GM19438 (cell line): ENCODE data around the gene PDE8B.

Source experiments
- ATAC-seq: cut with Tn5 transposase; IDR thresholded peaks from one replicate; pipeline ENCODE4 v1.9.1; 2021; ENCODE audit warnings: low read depth; ENCODE audit not compliant: unreplicated experiment

Gene PDE8B

DNA sequence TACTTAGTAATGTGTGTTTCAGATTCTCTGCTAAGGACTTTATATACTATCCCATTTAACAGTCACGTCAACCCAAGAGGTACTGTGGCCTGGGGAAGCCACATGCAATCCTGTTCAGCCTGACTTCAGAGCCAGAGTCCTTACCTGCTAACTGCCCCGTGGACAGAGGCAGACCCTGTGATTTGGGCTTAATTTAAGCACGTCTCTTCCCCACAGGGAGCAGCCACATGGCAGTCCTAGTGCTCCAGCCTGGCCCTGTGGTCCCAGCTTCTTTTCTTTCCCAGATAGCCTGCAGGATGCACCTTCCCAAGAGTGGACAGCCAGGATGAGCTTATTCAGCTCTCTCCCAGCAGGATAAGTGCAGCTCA, 71.5 kb downstream of the PDE8B start:
- no peak for ATAC-seq

GRCh38 chr5:77282337-77283027, 72.0 kb downstream of the PDE8B start:
- ATAC-seq = no peak

GRCh38 chr5:77285251-77285841, 74.9 kb downstream of the PDE8B start:
- ATAC-seq = no peak

GRCh38 chr5:77292026-77292757, 81.7 kb downstream of the PDE8B start:
- no peak for ATAC-seq

GRCh38 chr5:77294185-77294584, 83.7 kb downstream of the PDE8B start:
- ATAC-seq = no peak

DNA sequence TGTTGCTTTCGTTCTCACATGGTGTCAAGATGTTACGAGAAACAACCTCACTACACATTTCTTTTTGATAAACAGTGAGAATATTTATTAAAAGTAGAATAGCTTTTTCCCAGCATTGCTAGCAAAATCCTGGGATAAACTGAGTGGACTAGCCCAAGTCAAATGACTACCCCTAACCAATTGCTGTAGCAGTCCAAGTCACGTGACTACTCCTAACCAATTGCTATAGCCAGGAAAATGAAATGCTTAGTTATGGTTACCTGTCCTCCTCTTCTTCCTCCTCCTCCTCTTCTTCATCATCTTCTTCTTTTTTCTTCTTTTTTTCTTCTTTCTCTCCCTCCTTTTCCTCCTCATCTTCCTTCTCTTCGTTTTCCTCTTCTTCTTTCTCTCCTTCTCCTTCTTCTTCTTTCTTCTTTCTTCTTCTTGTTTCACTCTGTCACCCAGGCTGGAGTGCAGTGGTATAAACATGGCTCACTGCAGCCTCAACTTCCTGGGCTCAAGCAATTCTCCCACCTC, 85.4 kb downstream of the PDE8B start:
- ATAC-seq = no peak

GRCh38 chr5:77298146-77298545, 87.7 kb downstream of the PDE8B start:
- no peak for ATAC-seq

DNA sequence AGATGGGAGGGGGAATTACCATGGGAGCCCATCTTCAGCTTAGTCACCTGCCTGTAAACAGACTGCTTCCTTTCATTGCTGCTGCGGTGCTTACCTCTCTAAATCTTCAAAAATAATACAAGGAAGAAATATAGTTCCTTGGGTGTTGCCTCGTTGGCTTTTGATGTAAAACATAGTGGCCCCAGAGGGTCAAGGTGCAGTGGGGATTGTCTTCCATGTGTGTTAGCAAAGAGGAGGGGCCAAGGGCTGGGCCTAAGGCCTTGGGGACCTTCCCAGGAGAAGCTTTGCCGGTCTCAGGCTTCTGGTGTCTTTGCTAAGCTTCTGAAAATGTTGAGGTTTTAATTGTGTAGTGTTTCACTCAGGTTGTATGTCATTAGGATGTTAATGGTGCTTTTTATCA, 90.0 kb downstream of the PDE8B start:
- ATAC-seq = no peak

DNA sequence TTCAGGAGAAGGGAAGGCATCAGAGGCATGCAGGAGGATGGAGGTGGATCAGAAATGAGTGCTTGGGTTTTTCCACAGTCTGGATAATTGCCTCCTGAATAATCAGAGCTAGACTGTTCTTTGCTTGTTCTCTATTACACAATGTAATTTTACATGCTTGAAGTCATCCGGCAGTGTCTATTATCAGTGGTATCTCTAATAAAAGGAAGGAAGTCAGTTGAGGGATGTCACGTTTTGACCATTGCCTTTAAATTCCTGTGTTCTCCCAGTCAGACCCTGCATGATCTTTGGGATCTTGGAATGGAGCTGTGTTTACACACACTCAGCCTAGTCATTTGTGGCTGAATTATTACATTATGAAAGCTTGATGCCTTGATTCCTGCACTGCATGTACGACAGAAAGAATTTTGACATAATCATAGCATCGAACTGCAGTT, 91.0 kb downstream of the PDE8B start:
- no peak for ATAC-seq

GRCh38 chr5:77302247-77302646, 91.8 kb downstream of the PDE8B start:
- ATAC-seq = no peak

- no peak for ATAC-seq
Measured at GRCh38 chr5:77302653-77303052, 92.2 kb downstream of the PDE8B start.

DNA sequence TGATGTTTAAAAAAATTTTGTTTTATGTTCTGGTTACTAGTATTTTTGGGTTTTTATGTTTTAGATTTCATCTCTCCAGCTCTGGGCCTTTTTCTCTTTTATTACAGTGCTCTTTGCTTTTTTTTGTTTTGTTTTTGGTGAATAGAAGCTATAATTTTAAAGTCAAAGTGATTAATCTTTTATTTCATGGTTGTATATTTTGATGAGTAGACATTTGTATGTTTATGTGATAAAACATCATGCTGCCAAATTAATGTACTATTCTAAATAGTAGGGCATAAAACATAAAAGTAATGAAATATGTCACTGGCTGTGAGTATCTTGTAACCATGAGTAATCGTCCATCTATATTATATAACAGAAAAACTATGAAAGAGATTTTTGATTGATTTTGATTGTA, 93.9 kb downstream of the PDE8B start:
- ATAC-seq = no peak

DNA sequence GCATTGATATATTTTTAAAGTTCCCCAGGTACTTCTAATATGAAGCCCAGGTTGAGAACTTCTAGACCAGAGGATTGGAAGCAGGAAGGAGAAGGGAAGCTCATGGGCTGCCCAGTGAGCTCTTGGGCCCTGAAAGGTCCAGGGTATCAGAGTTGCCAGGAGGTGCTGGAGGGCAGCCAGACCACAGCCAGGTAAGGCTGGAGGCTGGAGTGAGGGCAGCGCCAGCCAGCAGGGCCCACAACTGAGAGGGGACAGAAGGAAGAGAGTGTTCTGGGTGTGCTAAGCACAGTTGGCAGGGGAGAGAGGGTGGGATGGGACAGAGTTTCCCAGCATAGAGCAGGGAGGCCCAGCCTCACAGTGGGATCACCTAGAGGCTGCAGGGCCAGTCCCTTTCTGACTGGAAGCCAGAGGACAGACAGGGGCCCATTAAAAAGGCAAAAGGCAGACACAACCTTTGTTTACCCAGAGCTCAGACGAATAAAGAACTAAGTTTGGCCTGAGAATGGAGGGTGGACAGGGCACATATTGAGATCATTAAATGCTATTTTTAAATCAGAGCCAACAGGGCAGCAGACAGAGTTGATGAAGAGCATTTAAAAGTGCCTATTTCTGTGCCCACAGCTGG, 94.9 kb downstream of the PDE8B start:
- ATAC-seq = no peak

DNA sequence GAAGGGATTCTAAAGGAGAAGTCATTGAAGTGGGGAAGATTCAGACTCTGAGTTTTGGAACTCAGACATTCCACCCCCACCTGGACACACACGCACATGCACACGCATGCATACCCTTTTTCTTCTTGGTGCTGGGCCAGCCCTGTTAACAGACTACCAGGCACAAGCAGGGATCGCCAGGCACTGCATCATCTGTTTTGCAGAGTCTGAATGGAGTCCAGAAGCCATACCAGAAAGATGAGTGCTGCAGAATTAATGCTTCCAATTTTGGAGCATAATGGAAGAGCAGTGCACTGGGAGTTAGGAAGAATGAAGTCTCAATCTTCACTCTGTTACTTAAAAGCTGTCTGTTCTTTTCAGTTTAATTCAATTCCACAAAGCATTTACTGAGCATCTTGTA, 95.5 kb downstream of the PDE8B start:
- ATAC-seq = no peak

DNA sequence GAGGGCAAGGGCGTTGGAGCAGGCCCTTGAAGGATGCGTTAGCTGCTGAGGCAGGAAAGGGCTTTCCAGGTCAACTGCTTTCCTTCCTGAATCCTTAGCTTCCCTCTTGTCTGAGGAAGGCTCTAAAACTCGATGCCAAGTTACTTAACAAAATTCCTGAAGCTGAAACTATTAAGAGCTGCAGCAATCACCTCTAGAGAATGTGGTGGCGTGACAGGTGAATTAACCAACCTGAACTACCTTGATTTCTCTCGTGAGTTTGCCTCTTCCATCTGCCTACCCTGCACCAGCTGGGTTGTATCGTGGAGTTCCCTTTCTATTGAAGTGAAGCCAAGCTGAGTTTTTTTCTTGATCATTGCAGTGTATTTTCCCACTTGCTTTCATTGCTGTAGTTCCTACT, 96.1 kb downstream of the PDE8B start:
- no peak for ATAC-seq

DNA sequence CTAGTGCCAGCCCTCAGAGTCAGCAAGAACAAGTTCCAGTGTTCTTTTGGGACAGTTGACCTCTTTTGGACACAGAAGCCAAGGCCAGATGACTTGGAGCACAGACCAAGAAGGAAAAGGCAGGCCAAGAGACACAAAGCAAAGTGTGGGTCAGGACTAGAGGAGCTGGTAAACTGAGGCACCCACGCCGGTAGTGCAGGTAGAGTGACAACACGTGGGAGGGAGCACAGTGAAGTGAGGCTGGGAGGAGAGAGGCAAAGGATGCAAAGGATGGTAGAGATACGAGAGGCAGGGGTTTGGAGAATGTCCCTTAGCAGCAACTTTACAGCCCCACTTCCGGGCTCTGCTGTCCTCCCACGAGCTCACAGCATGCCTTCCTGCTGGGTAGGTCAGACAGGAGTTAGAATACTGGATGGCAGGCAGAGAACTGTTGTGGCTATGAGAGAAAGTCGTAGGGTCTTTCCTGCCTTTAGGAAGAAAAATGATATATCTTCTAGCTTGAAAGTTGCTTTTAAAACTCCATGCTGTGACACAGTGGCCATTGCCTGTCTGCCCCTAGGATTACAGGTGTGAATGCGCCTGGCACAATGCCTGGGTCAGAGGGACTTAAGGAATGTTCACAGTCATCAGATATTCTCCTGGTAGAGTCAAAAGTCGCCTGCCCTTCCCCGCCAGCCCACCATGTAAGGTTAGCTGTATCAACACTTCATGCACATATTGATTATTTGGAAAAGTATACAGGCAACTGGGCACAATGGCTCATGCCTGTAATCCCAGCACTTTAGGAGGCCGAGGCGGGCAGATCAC, 97.9 kb downstream of the PDE8B start:
- no peak for ATAC-seq

DNA sequence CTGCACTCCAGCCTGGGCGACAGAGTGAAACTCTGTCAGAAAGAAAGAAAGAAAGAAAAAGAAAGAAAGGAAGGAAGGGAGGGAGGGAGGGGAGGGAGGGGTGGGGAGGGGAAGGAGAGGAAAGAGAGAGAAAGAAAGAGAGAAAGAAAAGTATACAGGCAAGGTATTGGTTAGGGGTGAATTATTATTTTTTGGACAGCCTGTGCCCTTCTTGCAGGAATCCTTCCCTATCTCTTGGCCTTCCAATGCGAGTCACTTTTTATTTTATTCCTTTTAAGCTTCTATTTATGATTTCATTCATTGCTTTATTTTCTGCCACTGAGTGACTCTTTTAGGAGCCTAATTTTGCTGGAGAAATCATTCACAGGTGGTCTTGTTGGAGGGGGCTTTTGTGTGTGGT, 98.7 kb downstream of the PDE8B start:
- no peak for ATAC-seq

GRCh38 chr5:77310494-77311213, 100.2 kb downstream of the PDE8B start:
- no peak for ATAC-seq

DNA sequence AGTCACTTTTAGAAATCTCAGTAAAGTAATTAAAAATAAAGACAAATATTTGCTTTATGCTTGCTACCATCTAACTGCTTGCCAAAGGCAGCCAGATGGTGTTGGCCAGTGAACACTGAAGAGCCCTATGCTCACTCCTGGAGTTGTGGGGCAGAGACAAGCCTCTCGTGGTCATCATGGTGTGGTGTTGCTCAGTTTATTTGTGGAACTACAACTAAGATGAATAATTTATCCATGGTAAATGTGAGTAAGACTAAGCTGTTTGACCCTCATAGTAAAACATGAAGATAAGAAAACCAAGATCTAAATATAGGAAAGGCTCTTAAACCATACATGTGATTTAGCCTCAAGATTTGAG, 100.7 kb downstream of the PDE8B start:
- ATAC-seq = no peak

GRCh38 chr5:77312413-77312812, 101.9 kb downstream of the PDE8B start:
- no peak for ATAC-seq
